Smooth muscle cell of the brain vasculature (primary cell): Measurements from ENCODE around the gene RARS1.

ENCODE experiments used
- DNase-seq: peaks from one replicate; pipeline ENCODE4 v3.0.0-alpha.2; 2012; ENCODE audit warnings: low read depth, low spot score

The RARS1 gene

GRCh38 chr5:168557389-168557788 lies 71.1 kb downstream of the RARS1 start:
- DNase-seq = no peak

GRCh38 chr5:168562279-168562678 lies 76.0 kb downstream of the RARS1 start:
- DNase-seq = no peak

GRCh38 chr5:168563959-168564358 lies 77.7 kb downstream of the RARS1 start:
- DNase-seq = no peak

- DNase-seq = no peak
These were observed 82.5 kb downstream of the RARS1 start for GRCh38 chr5:168568738-168569137.
